Stimulated activated CD8-positive, alpha-beta memory T cell treated with anti-CD3 and anti-CD28 coated beads, Interleukin-15, amount 100 ng/mL, for 24 hours (primary cell): ENCODE results near the gene RBM48.
"Not testable (repeated sequence)": the region's sequence is repeated elsewhere in the genome, so short reads cannot be mapped to it uniquely, and the experiment has no call there.

ENCODE experiments used
- DNase-seq: peaks from one replicate; pipeline ENCODE4 v3.0.0-alpha.2; 2020; ENCODE audit warnings: low read depth

The RBM48 gene

GRCh38 chr7:92528188-92528957, at the start of gene RBM48, which contains the start of gene PEX1:
TSS of gene RBM48 (plus strand) at chr7:92528795. CDS start at chr7:92528814, 19 bp downstream.
TSS of gene PEX1 (minus strand) at chr7:92528520. CDS start at chr7:92528435, 85 bp downstream.
- peak; percentile 87 for DNase-seq

DNA sequence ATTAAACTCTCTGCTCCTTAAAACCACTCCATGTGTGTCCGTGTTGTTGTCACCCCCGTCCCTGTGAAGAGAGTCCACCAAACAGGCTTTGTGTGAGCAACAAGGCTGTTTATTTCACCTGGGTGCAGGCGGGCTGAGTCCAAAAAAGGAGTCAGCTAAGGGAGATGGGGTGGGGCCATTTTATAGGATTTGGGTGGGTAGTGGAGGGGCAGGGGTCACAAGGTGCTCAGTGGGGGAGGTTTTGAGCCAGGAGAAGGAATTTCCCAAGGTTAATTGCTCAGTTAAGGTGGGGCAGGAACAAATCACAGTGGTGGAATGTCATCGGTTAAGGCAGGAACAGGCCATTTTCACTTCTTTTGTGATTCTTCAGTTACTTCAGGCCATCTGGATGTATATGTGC, 49.4 kb upstream of the RBM48 start:
- DNase-seq, result not testable (repeated sequence)

GRCh38 chr7:92483624-92484023, 45.0 kb upstream of the RBM48 start:
- DNase-seq, result not testable (repeated sequence)

- not testable (repeated sequence) for DNase-seq
Observed at GRCh38 chr7:92484226-92484625, 44.4 kb upstream of the RBM48 start.

DNA sequence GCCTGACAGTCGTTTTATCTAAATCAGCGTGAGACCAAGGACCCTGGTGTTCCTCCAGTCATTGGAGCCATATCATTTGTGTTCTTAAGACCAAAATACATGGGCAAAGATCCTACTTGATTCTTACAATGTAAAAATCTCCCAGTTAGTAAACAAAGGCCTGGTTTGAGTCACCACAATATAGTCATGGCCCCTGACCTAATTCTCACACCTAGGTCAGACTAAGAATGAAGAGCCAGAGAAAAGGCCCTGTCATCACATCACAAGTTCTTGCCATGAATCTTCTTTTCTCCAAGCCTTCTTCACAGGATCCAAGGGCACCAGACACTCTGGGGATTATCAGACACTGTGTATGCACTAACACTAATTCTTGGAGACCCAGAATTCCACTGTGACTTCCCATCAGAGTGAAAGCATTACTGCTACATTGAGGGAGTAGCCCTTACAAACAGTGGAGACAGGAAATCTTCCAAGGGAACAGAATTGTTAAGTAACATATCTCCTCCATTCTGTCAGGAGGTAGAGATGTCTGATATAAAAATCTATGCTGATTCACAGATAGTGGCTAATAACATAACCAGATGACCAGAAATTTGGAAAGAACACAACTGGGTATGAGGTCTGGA, 43.2 kb upstream of the RBM48 start:
- no peak for DNase-seq

- no peak for DNase-seq
Observed at GRCh38 chr7:92485974-92486373, 42.6 kb upstream of the RBM48 start.

DNA sequence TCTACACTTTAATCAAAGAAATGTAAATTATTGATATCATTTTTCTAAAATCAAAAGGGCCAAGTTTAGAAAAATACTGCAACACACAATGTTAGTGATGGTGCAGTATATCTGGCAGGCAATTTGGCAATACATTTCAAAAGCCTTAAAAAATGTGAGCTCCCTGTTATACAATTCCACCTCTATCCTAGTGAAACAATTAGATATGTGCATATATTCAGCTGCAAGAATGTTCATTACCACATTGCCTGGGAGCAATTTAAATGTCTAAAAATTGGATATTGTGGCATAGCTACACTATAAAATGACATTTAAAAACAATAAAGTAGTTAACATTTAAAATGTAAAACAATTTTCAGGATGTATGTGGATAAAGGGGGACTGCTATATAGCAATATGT, 40.8 kb upstream of the RBM48 start:
- DNase-seq, result no peak

- DNase-seq, result no peak
Observed at GRCh38 chr7:92489634-92490033, 39.0 kb upstream of the RBM48 start.

- DNase-seq, result no peak
Observed at GRCh38 chr7:92496876-92497275, 31.7 kb upstream of the RBM48 start.

DNA sequence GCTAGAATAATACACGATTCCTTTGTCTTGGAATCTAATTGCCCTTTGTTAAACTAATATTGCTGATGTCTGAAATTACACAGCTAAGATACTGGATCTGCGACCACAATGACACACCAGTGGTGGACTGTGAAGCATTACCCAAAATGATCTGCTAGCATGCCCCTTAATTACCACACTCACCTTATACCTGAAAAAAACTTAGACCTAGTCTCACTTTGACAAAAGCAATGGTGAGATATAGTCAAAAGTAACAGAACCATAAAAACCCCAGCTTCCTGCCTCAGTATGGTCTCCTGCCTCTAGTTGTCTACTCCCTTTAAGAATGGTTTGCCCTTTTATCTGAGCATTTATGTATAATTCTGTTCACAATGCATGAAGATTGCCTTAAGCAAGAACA, 30.0 kb upstream of the RBM48 start:
- no peak for DNase-seq

DNA sequence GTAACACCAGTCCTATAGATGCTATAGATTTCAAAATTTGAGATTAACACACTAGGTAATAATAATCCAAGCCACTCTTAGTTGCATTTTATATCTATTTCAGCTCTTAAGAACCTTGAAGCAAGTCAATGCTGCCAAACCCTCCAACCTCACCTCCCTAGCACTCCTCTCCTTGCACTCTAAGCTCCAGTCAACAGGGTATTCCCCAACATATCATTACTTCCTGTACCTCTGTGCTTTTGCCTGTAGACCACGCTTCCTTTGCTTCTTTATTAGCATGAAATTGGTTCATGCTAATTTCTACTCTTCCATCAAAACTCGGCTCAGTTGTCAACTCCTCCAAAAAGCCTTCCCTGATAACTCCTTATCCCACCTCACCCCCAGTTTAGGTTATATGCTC, 24.8 kb upstream of the RBM48 start:
- DNase-seq, result no peak

GRCh38 chr7:92504563-92504962, 24.0 kb upstream of the RBM48 start:
- DNase-seq, result no peak

- DNase-seq, result no peak
Observed at GRCh38 chr7:92506363-92506762, 22.2 kb upstream of the RBM48 start.

DNA sequence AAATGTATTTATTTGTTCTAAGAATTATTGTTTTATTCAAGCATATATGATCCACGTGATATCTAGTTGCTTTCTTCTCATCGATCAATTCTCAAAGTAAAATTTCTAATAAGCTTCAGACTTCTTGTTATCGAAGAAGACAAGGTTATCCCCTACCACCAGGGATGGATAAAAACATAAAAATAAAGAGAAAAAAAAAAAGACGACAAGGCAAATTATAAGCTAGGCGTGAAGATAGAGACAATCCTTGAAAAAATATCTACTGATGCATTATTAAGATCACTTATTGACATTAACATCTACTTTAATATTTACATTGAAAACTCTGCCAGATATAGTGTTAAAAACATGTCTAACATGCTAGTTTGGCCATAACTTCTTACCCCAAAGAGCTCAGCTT, 19.6 kb upstream of the RBM48 start:
- no peak for DNase-seq

DNA sequence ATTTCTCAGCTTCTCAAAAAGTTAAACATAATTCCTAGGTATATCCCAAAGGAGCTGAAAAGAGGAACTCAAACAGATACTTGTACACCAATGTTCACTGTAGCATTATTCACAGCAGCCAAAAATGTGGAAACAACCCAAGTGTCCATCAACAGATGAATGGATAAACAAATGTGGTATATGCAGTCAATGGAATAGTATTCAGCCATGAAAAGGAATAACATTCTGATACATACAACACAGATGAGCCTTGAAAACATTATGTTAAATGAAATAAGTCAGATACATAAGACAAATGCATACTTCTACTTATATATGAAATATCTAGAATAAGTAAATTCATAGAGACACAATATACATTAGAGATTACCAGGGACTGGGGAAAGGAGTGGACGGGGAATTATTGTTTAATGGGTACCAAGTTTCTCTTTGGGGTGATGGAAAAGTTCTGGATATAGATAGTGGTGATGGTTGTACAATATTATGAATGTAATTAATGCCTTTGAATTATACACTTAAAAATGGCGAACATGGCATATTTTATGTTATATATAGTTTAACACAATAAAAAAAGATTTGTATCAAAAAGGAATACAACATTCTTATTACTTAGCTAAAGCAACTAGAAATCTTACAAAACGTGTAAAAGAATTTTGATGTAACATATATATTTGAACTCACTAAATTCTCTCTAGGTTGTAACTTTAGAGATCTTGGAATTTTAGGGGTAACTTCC, 15.3 kb upstream of the RBM48 start:
- DNase-seq, result no peak

- DNase-seq, result no peak
Observed at GRCh38 chr7:92517631-92518030, 11.0 kb upstream of the RBM48 start.

DNA sequence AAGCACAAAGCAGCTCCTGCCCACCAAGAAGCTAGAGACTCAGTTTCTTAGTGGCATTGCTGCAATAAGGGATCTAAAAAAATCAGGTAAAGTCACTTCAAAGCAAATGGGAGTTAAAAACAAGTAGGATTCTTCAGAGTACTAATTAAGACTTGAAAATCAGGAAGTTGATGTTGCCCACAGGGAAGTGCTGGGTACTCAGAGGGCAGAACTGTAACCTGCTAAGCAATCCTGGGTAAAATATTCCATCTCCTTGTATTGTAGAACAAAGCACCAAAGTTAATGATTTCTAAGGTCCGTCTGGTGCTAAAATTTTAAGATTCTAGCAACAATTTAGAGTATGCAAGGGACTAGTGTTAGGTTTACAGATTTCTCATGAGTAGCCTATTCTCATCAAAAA, 8.6 kb upstream of the RBM48 start:
- DNase-seq, result no peak

DNA sequence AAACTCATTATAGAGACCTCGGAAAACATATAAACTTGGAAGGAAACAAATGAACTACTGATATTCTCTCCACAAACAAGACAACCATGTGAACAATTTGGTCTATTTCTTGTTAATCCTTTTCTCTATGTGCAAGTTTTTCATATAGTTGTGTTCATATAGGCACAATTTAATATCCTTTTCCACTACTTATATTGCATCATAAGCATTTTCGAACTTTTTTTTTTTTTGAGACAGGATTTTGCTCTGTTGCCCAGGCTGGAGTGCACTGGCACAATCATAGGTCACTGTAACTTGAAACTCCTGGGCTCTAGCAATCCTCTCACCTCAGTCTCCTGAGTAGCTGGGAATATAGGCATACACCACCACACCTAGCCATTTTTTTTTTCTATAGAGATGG, 5.5 kb upstream of the RBM48 start:
- no peak for DNase-seq

DNA sequence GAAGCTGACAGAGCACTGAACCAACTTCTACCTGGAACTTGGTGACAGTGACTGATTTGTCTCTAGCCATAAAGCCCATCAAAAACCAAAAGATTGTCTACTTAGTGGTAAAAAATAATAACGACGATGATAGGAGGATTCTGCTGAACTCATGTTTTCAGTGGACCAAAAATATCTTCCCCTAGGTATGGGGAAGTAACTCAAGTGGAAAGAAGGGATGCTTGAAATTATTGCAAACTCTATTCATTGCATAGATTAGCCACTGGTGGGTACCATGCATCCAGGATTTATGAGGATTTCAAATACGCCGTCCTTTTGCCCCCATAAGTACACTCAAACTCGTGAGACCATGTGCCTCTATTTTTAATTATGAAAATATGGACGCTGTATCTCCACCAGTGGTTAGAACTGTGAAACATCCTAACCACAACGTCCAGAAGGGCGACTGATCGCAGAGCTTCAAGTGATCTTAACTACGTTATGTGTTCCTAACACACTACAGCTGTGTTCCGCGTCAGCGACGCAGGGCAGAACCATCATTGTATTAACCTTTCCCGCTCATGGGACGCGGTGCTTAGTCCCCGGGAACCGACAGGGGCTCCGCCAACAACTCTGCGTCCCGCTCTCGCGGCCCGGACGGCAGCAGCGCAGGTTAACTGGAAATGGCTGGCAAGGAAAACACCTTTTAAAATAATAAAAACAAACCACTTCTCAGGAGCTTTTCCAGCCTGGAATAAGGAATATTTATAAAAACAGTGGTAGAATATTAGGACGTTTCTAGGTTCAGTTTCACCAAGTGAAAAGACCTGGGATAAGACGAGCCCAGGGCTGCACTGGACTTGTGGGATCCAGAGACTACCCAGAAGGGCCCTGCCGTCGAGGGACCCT, 1.1 kb upstream of the RBM48 start:
- peak; percentile 13 for DNase-seq

GRCh38 chr7:92528958-92529264, 316 bp downstream of the RBM48 start:
- DNase-seq, result no peak

DNA sequence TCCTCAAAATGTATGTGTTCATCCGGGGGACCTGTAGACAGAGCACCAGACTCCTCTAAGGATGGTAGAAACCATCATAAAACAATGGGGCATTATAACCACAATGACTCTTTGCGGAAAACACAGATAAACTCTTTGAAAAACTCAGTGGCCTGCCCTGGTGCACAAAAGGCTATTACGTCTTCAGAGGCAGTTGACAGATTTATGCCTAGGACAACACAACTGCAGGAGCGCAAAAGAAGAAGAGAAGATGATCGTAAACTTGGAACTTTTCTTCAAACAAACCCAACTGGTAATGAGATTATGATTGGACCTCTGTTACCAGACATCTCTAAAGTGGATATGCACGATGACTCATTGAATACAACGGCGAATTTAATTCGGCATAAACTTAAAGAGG, 6.0 kb downstream of the RBM48 start:
- no peak for DNase-seq

DNA sequence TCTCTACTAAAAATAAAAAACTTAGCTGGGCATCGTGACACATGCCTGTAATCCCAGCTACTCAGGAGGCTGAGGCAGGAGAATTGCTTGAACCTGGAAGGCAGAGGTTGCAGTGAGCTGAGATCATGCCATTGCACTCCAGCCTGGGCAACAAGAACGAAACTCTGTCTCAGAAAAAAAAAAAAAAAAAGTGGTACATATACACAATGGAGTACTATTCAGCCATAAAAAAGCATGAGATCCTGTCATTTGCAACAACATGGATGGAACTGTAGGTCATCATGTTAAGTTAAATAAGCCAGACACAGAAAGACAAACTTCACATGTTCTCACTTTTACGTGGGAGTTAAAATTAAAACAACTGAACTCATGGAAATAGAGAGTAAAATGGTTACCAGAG, 14.9 kb downstream of the RBM48 start:
- DNase-seq, result not testable (repeated sequence)
